ENCODE measurements around the gene RBM17. TPM values are rescaled to one million over a fixed set of nuclear protein-coding genes. Genes with fewer than 3 reads are reported as not detected.
A peak's percentile ranks its signal among the peaks of the same experiment; 100 is the strongest.

Gene RBM17
- total RNA-seq, 1 experiment from 2014 or later: 65.4 TPM

DNA sequence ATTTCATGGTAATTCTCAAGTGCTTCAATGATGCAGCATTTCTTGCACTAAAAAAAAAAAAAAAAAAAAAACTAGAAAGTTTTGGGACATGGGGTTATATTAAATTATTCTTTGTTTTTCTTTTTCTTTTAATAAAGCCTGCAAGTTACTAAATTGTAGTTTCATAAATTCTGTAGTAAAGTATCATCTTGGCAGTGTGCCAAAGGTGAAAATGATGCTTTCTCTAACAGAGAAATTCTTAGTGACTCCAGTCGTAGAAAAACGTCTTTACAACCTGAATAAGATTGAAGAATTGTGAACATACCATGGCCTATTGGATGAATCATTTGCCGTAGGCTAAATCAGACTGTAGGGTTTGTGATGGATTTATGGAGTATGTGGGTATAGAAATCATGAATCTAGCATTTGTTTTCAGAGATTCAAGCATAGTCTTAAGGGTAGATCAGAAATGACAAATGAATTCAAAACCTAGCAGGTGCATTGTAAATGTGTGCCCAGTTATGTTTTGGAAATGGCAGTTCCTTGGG is 27.1 kb downstream of the RBM17 start:
- TF ChIP-seq TCF7L2 (IDR thresholded peaks at IDR 0.05; ENCODE audit: low read depth, low read length): no peak
- TF ChIP-seq, protein P1, sequence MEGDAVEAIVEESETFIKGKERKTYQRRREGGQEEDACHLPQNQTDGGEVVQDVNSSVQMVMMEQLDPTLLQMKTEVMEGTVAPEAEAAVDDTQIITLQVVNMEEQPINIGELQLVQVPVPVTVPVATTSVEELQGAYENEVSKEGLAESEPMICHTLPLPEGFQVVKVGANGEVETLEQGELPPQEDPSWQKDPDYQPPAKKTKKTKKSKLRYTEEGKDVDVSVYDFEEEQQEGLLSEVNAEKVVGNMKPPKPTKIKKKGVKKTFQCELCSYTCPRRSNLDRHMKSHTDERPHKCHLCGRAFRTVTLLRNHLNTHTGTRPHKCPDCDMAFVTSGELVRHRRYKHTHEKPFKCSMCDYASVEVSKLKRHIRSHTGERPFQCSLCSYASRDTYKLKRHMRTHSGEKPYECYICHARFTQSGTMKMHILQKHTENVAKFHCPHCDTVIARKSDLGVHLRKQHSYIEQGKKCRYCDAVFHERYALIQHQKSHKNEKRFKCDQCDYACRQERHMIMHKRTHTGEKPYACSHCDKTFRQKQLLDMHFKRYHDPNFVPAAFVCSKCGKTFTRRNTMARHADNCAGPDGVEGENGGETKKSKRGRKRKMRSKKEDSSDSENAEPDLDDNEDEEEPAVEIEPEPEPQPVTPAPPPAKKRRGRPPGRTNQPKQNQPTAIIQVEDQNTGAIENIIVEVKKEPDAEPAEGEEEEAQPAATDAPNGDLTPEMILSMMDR (IDR thresholded peaks at IDR 0.05): no peak
- TF ChIP-seq, protein P2, sequence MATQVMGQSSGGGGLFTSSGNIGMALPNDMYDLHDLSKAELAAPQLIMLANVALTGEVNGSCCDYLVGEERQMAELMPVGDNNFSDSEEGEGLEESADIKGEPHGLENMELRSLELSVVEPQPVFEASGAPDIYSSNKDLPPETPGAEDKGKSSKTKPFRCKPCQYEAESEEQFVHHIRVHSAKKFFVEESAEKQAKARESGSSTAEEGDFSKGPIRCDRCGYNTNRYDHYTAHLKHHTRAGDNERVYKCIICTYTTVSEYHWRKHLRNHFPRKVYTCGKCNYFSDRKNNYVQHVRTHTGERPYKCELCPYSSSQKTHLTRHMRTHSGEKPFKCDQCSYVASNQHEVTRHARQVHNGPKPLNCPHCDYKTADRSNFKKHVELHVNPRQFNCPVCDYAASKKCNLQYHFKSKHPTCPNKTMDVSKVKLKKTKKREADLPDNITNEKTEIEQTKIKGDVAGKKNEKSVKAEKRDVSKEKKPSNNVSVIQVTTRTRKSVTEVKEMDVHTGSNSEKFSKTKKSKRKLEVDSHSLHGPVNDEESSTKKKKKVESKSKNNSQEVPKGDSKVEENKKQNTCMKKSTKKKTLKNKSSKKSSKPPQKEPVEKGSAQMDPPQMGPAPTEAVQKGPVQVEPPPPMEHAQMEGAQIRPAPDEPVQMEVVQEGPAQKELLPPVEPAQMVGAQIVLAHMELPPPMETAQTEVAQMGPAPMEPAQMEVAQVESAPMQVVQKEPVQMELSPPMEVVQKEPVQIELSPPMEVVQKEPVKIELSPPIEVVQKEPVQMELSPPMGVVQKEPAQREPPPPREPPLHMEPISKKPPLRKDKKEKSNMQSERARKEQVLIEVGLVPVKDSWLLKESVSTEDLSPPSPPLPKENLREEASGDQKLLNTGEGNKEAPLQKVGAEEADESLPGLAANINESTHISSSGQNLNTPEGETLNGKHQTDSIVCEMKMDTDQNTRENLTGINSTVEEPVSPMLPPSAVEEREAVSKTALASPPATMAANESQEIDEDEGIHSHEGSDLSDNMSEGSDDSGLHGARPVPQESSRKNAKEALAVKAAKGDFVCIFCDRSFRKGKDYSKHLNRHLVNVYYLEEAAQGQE (IDR thresholded peaks at IDR 0.05; ENCODE audit: insufficient read depth in 1 of 2, low read depth in 2 of 2, low read length in 1 of 2): no peak
- TF ChIP-seq SIN3A (IDR thresholded peaks at IDR 0.05; ENCODE audit: borderline replicate concordance, insufficient read depth, low read depth, low read length): no peak
- TF ChIP-seq POLR2AphosphoS5 (IDR thresholded peaks at IDR 0.05; ENCODE audit: low read depth, low read length): no peak
- Histone ChIP-seq H3K36me3 (ENCODE audit: control insufficient read depth, insufficient read depth, low read length) (peaks cover 10% of the 10 kb centered on the region), H3K4me3 (ENCODE audit: low read depth in 2 of 2, low read length in 2 of 2) (no peak overlapping the region), H3K27ac (ENCODE audit: low read length) (no peak overlapping the region), H3K27me3 (ENCODE audit: control insufficient read depth, insufficient read depth, low read length) (no peaks in the 10 kb centered on the region), H3K4me1 (ENCODE audit: control insufficient read depth, insufficient read depth, low read length) (no peaks in the 10 kb centered on the region; the same call in none of the 2 replicates), H3K9me3 (ENCODE audit: control insufficient read depth, insufficient read depth, low read depth, low read length) (no peaks in the 10 kb centered on the region)
- in situ Hi-C loops (cut with HindIII; ENCODE audit: low pct_unique_long_range_greater_than_20kb, low sequenced_read_pairs) (no loop called here), intact Hi-C loops (cut with micrococcal nuclease; ENCODE audit: unreplicated experiment) (no loop called here)
- CTCF ChIA-PET: no interaction called here
- POLR2A ChIA-PET: interaction anchor here (0.6 kb wide), 1 partner anchor 286 kb away, joined by 3 read pairs; no protein-coding TSS in a partner anchor
- no peak for DNase-seq (ENCODE audit: low read depth, low spot score)
- BruUV-seq (replicated peaks): TSS peak; percentile 52
- no peak for ATAC-seq

DNA sequence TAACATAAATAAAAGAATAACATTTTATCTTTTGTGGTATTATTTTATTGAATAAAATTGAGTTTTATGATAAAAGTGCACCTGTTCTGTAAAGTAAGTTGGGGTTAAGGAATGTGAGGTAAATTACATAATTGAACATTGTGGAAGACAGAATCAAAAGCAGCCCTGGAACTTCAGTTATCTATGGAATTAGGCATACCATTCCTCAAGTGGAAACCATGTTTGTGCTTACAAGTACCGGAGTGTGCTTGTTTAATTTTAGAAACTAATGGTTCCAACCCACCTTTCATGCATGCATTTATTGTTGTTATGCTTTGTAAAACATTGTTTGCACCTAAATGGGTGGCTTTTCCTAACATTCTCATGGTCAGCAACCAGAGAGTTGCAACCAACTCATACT is 28.0 kb downstream of the RBM17 start:
- intact Hi-C loops (cut with micrococcal nuclease; ENCODE audit: unreplicated experiment) (no loop called here), in situ Hi-C loops (cut with HindIII; ENCODE audit: low pct_unique_long_range_greater_than_20kb, low sequenced_read_pairs) (no loop called here)
- Histone ChIP-seq H3K27me3 (ENCODE audit: control insufficient read depth, insufficient read depth, low read length) (no peaks in the 10 kb centered on the region), H3K36me3 (ENCODE audit: control insufficient read depth, insufficient read depth, low read length) (peaks cover 10% of the 10 kb centered on the region), H3K4me3 (ENCODE audit: low read depth in 2 of 2, low read length in 2 of 2) (no peak overlapping the region), H3K27ac (ENCODE audit: low read length) (no peak overlapping the region), H3K4me1 (ENCODE audit: control insufficient read depth, insufficient read depth, low read length) (no peaks in the 10 kb centered on the region; the same call in none of the 2 replicates), H3K9me3 (ENCODE audit: control insufficient read depth, insufficient read depth, low read depth, low read length) (no peaks in the 10 kb centered on the region)
- TF ChIP-seq POLR2AphosphoS5 (IDR thresholded peaks at IDR 0.05; ENCODE audit: low read depth, low read length): no peak
- no peak for TF ChIP-seq SIN3A (IDR thresholded peaks at IDR 0.05; ENCODE audit: borderline replicate concordance, insufficient read depth, low read depth, low read length)
- no peak for TF ChIP-seq TCF7L2 (IDR thresholded peaks at IDR 0.05; ENCODE audit: low read depth, low read length)
- TF ChIP-seq, protein P1 (IDR thresholded peaks at IDR 0.05): no peak
- TF ChIP-seq, protein P2 (IDR thresholded peaks at IDR 0.05; ENCODE audit: insufficient read depth in 1 of 2, low read depth in 2 of 2, low read length in 1 of 2): no peak
- DNase-seq (ENCODE audit: low read depth, low spot score) (no peak), ATAC-seq (no peak)
- ChIA-PET CTCF (interaction anchor here (0.7 kb wide), 1 partner anchor 23 kb away, joined by 4 read pairs; no protein-coding TSS in a partner anchor), POLR2A (no interaction called here)
- BruUV-seq (replicated peaks): no TSS peak

All from Panc1 (cell line).